ENCODE measurements around the gene SLC35F3. TPM values are rescaled to one million over a fixed set of nuclear protein-coding genes. Genes with fewer than 3 reads are reported as not detected.

SLC35F3 gene
- total and polyA plus RNA-seq, 9 of the 15 experiments (the other 6 are each of a cell fraction or from before 2014, with no cell fraction given), result 0.04 to 0.07 (median 0.04) TPM; not detected in 6

- no peak for DNase-seq (ENCODE audit: extremely low read depth in 1 of 4, low spot score in 3 of 4)
- Histone ChIP-seq H3K27ac (ENCODE audit: extremely low read depth, low read depth, low read length) (no peak overlapping the region), H2AFZ (ENCODE audit: low read depth, low read length) (no peak overlapping the region), H3K4me3 (no peak overlapping the region), H3K36me3 (ENCODE audit: control insufficient read depth, insufficient read depth, low read length) (no peaks in the 10 kb centered on the region), H3K79me2 (ENCODE audit: control insufficient read depth, insufficient read depth, low read length) (no peaks in the 10 kb centered on the region), H3K4me2 (ENCODE audit: insufficient read depth, low read length) (no peak overlapping the region), H3K9ac (ENCODE audit: insufficient read depth in 1 of 2, low read depth in 2 of 2, low read length in 2 of 2) (no peak overlapping the region), H3K4me1 (replicated peaks in 1 of 2; ENCODE audit: control insufficient read depth in 2 of 2, insufficient read depth in 2 of 2, low read length in 2 of 2) (no peaks in the 10 kb centered on the region), H3K9me1 (ENCODE audit: control insufficient read depth, insufficient read depth, low read length) (no peaks in the 10 kb centered on the region), H3K9me3 (replicated peaks; ENCODE audit: control insufficient read depth, insufficient read depth, low read depth, low read length) (no peaks in the 10 kb centered on the region), H4K20me1 (replicated peaks; ENCODE audit: control insufficient read depth, insufficient read depth, low read length) (no peaks in the 10 kb centered on the region), H3K27me3 (ENCODE audit: control insufficient read depth in 2 of 2, insufficient read depth in 2 of 2, low read length in 2 of 2) (peaks cover 7 to 11% of the 10 kb centered on the region in 2 experiments; a peak in 4 of 5 replicates)
- in situ Hi-C loops (cut with MboI), result no loop called here
- ATAC-seq, result no peak
- POLR2A ChIA-PET, result no interaction called here
- BruUV-seq (replicated peaks), result no TSS peak
- TF ChIP-seq HMG20A (CRISPR knock-in tag; conservative IDR thresholded peaks at IDR 0.05) (no peak), CEBPB (tag; IDR thresholded peaks at IDR 0.05) (no peak), PHB (CRISPR knock-in tag; IDR thresholded peaks at IDR 0.05) (no peak), ZBTB11 (CRISPR knock-in tag; IDR thresholded peaks at IDR 0.05) (no peak)
- 5% methylated on average over 7 of the region's 7 CpGs for WGBS (ENCODE audit: insufficient coverage, low coverage, missing lambda C conversion rate)
- CTCF ChIA-PET (ENCODE audit: low intra/inter-chr PET ratio), result no interaction called here
- intact Hi-C loops (cut with micrococcal nuclease), result no loop called here
- FAIRE-seq, result no peak
These were observed 356.1 kb downstream of the SLC35F3 start for GRCh38 chr1:234260578-234260977.

All from K562 (cell line).